OCI-M2 (cell line): ENCODE measurements around the gene LAMB3.

Experiments used
- DNase-seq: peaks from one replicate; lab custom pipeline; 2025; ENCODE audit not compliant: unreplicated experiment; lab: John Stamatoyannopoulos, UW

LAMB3 gene

DNA sequence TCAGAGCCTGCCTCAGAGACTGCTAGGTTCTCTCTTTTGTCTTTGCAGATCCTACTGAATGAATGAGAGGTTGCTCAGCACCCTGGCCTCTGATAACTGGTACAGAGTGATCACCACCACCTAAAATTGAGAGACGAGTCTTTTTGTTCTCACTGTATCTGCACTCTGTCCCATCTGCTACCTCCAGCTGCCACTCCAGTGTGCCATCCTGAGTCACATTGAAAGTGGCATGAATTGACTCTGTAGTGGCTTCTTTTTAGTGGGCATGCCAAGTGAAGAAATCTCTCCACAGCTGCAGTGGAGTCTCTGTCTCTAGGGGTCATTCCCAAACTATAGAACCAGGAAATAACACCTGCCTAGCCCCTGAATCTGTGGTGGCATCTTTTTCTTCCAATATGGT, 54.0 kb downstream of the LAMB3 start:
- no peak for DNase-seq

DNA sequence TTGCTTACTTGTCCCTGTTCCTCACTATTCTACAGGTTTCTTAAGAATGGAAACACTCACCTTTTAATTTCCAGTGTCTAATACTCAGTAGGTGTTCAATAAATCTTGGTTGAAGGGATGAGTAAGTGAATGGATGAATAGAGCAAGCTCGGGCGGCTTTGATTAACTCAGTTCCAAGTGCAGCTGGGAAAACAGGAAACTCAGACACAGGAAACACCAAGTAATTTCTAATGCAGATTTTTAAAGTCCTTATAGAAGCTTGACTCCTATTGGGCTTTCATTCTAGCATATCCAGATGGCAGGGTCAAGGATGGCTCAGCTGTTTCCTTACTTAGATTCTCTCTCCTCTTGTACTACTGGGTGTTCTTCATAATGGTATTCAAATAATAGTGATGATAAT, 54.7 kb downstream of the LAMB3 start:
- no peak for DNase-seq

DNA sequence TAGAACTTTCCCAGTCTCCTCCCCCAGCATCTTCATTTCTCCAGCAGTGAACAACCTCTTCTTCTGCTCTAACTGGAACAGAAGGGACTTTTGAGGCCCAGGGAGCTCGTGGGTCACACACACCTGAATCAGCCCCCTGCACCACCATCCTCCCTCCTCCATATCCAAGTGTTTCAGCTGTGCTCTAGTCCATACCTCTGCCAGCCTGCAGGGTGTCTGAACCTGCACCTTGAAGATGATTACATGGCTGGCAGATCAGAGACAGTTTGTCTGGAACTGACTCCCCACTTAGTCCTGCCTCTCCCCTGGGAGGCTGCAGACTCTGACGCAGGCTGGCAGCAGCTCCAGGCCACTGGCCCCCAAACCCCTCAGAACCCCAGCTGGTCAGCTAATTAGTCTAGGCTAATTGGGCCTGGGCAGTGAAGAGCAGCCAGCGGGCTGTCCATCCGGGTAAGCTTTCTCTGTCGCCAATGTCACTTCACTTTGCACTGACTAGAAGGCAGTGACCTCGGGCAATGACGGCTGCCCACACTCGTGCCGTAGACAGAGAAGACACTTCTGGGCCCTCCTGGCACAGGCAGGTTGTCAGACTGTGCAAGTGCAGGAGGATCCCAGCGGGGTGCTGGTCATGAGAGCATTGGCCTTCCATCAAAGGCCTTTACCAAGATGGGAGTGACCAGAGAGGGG, 56.5 kb downstream of the LAMB3 start:
- no peak for DNase-seq

DNA sequence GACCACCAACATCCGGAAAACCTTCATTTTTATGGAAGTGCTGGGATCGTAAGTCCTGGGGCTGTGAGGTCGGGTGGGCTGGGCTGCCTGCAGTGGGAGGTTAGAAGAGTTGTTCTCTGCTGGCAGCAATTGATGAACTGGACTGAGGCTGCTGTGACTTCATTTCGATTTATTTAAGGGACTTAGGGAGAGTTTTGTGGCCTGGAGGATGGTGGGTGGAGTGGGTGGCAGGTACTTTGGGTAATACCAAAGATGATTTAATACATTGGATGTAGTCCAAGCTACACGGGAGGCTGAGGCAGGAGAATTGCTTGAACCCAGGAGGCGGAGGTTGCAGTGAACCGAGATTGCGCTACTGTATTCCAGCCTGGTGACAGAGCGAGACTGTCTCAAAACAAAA, 57.2 kb downstream of the LAMB3 start:
- DNase-seq = no peak

DNA sequence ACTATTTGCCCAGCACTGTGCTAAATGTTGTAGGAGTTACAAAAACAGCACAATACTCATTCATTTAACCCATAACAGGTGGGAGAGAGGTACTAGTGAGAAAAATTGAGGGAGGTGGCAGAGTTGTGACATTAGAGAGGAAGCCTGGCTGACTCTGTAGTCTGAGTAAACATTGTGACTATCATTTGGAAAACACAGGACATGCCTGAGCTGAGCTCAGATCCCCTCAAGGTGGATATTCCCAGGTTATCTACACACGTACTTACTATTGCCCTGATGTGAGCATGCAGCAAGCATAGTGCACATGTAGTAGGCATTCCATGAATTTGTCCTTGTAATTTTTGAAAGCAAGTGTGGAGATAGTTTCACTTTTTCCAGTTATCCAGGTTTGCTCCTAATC, 57.8 kb downstream of the LAMB3 start:
- DNase-seq = no peak

DNA sequence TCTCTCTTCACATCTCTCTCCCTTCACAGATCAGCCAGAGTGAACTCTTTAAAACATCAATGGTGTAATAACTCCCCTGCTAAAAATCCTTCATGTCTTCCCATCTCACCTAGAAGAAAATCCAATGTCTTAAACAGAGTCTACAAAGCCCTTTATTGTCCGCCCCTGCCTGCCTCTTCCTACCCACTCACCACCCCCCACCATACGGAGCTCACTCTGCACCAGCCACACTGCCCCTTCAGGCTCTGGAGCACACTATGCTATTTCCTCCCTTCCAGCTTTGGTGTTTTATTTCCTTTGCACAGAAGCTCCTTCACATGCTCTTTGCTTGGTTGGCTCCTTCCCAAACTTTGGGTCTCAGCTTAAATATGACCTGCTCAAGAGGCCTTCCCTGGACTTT, 58.5 kb downstream of the LAMB3 start:
- DNase-seq = no peak

DNA sequence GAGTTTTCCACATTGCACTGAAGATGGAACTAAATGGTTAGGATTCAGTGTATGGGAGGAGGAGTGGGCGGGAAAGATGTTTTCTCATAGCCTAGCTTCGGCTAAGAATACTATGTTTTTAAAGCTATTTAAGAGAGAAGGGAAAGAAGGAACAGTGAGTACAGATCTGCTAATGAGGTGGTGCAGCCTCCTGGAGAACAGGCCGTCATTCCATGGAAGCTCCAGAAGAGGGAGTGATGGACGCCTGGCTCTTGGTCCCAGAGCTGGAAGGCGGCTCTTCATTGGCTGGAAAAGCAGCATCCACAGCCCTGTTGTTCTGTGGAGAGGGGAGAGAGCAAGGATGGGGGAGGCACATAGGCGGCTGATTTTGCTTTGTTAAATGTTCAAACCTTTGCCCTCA, 61.8 kb downstream of the LAMB3 start:
- no peak for DNase-seq

DNA sequence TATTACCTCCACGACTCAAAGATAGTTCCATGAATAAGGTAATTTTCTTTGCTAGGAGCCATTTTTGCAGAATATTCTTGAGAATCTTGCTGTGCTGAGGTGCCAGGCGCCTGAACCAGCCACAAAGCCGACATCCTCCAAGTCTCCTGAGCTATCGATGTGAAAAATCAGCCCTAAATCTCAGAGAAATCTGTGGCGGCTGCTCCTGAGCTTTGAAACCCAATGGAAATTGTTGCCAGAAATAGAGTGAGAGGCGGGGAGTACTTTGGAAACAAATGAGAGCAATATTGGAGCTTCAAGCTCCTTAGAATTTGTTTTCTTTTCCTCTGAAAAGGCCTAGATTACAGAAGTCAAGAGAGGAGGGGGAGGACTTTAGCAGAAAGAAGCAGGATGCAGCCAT, 62.4 kb downstream of the LAMB3 start:
- no peak for DNase-seq

DNA sequence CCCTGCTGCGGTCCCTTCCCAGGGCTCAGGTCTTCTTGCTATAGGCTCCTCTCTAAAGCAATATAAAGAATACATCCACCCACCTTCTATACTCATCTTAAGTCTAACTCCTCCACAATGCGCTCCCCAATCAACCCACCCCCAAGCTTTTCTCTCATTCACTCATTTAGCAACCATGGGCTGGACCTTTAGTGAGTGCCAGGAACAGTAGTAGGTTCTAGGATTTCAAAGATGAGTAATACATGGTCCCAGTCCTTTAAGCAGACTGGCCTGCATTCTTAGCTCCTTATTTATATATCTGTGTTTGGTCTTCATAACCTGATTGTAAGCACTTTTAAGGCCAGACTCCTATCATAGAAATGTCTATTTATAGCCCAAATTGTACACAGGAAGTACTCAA, 62.8 kb downstream of the LAMB3 start:
- no peak for DNase-seq

DNA sequence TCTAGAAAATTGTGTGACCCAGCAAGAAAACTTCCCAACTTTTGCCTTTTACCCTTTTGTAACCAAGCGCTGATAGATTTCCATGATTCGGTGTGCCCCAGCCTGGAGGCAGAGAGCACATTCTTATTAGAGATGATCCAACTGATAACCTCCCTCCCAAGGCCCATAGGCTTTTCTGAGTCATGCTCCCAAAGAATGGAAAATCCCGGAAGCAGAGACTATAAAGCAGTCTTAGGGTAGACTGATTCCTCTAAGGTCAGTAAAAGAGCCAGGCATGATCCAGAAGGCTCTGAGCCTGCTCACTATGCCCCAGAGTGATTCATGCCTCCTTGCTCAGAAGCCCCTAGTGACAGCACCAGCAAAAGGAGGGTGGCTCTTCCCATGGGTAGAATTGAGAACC, 64.4 kb downstream of the LAMB3 start:
- DNase-seq = no peak

DNA sequence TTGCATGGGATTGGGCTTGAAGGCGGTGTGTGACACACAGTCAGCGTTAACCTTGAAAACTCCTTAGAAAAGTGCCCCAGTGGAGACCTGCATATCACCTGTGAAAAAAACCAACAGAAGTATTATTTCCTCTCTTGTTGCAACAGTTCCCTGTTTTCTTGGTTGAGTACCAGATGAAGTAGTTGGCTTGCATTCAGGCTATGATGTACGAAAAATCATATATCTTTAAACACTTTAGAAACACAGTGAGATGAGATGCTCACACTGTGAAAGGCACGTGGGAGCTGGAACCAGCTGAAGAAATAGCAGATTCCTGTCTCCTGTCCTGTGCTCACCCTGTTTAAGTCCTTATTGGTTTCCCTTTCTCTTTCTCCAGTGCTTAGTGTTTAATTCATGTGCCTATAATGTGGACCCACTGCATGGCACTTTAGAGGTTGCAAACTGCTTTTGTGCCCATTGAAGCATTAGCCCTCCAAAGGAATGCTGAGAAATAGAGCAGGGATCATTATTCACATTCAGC, 65.9 kb downstream of the LAMB3 start:
- DNase-seq = no peak

DNA sequence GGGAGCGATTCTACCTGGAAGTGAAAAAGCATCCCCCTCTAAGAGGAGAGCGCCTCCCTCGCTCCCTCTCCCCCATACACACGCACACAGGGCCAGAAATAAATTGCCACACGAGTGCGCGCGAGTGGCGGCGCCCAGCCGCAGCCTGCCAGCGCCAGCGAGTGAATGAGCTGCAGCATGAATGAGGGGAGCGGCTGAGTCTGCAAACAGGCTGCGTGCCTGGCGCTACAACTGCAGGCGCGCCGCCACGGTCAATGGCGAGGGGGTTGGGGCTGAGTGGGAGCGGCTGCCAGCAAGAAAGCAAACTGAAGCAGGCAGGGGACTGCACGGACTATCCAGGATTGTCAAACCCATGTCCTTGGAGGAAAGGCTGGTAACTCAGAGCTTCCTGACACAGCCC, 66.6 kb downstream of the LAMB3 start:
- no peak for DNase-seq

DNA sequence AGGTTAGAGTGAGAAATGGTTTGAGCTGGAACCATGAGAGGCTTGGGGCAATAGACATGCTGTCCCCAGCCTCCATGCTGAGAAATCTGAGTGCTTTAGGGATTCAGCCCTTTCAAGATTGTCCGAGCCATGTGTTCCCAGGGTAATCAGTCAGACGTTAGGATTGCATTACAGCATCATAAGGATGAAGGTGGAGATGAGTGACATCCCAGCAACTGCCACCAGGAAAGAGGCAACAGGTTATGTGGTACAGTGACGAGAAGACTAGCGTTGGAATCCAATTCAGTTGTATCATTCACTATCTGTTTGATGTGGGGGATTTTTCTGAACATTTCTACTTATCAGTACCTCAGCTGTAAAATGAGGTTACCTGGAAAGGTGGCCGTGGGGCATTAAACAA, 67.0 kb downstream of the LAMB3 start:
- no peak for DNase-seq

DNA sequence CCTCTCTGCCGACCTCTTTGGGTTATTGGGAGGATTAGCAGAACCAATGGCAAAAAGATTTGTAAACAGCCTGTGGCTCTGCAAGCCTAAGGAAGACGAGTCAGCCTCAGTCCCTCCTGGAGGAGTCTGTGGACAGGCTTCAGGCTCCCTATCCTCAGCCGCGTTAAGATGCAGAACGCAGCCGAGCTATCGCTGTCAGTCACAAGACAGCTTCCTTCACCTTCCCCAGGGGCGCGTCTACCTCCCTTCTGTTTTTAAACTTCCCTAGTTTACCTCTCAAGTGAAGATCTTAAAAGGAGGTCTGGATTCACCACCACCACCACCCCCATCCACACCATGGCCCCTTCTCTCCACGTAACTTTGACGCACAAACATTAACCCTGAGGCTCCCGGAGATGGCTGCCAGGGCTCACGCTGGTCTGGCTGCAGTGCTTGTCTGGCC, 68.0 kb downstream of the LAMB3 start:
- DNase-seq = no peak

DNA sequence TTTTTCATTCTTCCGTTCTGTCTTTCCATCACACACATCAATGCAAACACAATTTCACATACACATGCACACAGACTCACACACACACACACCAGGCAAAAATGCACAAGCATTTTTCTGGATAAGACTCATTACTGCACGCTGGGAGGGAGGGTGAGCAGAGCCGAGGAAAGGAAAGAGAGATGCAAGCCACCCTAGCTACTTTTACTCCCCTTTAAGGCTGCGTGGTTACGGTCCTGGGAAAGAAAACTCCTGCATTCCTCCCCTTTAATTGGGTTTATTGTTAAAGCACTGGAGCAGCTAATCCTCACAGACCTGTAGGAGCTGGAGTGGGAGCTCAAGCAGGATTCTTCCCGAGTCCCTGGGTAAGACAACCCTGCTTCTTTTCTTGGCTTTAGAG, 68.8 kb downstream of the LAMB3 start, which contains the start of gene CAMK1G:
CAMK1G (plus strand) TSS at position 307 of the 400 bp plus-strand sequence. CDS start 11,270 bp downstream, outside the sequence.
- DNase-seq = no peak

DNA sequence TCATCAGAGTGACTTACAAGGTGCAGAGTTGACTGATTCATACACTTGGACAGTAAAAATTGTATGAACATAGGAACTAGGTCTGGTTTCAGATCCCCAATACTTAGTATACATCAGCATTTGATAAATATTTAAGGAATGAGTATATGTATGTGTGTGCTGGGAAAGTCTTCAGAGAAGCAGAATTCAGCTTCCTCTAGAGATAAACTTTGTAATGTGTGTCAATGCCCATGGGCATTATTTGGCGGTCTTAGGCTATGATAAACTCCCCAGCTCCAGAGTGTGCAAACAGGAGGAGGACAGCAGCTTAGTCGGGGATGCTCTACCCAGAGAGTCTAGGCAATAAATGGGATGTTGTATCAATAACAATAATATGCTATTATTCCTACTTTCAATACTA, 71.6 kb downstream of the LAMB3 start:
- DNase-seq = no peak

DNA sequence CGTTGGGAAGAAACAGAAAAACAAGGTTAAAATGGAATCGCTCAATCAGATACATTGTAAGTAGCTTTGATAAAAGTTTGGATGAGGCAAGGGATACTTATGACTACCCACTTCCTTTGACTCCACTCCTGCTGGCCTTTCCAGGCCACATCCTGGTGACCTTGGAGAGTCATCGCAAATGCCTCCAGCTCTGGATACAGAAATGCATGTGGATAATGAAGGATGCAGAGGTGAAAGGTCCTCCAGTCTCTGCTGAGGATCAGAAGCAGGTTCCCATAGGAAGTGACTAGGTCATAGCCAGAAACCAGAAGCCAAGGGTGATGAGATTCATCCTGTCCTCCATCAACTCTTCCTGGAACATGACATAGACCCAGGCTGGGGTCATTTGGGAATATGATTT, 74.9 kb downstream of the LAMB3 start:
- DNase-seq = no peak

DNA sequence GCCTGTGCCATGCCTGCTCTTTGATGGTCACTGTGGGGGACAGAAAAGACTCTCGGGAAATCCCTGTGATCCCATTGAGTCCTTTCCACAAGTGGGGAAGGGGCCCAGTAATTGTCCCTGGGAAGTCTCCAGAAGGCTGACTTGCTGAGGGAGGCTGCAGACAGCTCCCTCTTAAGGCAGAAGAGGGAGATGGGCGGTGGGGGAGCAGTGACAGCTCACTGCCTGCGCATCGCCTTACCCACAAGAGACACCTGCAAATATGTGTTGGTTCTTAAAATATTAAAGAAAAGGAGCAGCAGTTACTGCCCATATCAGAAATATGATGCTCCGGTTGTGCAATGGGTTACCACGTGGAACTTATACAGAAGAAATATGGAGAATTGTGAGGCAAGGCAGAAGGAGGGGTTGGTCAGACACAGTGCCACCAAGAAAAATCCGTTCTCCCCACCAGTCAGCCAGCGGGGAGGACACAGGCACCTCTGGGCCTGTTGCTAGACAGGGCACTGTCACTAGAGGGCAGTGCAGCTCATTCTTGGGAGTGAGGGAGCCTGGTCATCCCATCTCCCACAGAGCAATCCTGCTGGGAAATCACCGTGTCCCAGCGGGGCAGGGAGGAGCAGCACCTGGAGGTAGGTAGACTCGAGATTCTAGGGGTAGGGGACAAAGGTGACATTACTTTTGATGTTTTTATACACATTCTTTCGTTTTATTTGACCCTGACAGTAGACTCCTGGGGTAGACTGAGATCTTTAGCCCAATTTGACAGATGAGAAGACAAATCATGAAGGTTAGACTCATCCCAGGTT, 75.6 kb downstream of the LAMB3 start:
- no peak for DNase-seq

DNA sequence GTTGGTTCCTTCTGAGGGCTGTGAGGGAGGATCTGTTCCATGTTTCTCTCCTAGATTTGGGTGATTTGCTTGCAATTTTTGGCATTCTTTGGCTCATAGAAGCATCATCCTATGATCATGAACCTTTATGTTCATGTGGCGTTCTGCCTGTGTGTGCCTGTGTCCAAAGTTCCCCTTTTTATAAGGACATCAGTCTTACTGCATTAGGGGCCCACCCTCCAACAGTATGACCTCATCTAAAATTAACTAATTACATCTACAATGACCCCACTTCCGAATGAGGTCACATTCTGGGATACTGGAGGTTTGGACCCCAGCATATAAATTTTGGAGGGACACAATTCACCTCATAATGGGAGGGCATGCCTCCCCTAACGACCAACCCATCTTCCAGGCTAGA, 81.5 kb downstream of the LAMB3 start:
- DNase-seq = no peak

DNA sequence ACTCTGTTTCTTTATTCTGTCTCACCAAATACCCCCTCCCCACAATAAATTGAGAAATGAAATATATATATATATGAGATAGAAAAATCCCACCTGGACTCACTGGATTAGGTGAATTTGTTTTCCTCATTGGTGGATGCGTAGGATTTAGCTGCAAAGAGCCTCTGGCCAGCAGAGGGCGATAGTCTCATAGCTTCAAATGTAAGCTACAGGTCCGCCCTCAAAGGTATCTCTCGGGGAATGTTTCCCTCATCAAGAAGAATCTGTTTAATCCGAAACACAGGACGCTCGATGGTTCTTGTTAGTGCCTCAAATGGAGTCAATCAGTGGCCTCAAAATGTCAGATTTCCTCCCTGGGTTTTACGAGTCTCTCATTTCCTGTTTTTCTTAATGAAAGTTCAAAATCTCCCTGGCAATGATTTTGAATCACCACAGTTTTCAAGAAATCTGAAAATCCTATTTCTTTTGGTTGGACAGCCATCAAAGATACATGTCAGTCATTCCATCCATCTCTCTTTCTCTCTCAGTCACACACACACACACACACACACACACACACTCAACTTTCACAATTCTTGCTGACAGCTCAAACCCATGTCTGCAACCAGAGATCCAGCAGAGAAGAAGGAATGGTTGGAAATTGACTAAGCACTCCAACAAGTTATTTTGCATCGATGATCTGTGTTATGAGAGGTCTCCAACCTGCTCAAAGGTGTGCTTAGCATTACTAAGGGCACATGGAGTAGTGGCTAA, 82.6 kb downstream of the LAMB3 start:
- DNase-seq = no peak

DNA sequence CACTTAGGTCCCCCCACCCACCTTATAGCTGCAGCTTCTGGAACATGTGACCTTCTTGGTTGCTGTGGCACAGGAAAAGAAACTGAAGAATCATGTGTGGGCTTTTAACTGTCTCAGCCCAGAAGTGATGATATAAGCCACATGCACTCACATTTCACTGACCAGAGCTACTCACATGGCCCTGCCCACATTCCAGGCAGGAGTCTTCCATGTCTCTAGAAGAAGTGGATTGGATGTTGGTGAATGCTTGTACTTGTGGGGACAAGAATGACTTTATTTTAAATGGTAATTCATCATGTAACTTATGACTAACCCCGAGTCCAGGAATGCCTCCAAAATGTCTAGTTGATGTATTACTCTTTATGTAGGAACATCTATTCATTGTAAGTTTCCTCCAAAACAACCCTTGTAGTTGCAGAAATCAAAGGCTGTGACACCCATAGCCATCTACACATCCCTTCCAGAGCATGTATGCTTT, 84.5 kb downstream of the LAMB3 start:
- no peak for DNase-seq
